ENCODE data around the gene CCDC27. TPM values are rescaled to one million over a fixed set of nuclear protein-coding genes. Genes with fewer than 3 reads are reported as not detected.

The CCDC27 gene
- total RNA-seq, 4 donors from 2014 or later = not detected

DNA sequence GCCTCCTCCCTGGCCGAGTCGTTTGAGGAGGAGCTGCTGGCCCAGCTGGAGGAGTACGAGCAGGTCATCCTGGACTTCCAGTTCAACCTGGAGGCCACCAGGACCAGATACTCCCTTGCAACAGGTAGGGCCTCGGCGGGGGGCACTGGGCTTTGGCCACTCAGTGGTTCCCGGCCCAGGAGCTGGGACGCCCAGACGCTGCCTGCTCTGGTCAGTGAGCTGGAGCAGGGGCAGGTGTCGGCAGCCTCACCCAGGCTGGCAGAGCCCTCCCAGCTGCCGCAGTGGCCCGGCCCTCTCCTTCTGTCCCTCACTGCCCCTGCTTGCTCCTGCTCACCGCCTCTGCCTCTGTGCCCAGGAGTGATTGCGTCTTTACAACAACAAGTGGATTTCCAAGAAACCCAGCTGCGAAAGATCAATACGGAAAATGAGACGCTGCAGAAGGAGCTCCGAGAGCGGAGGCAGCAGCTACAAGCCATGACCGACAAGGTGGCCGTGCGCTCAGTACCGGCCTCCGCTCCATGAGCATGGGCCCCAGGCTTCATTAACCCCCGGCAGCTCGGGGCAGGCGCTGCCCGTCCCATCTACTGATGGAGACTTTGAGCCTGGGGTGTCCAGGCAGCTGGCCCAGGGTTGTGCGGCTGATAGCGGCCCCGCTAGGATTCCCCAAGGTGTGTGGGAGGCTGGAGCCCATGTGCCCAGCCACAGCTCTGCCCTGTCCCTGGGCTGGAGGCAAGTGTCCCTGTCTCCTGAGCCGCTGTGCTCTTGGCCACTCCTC lies 11.3 kb downstream of the CCDC27 start:
- no peaks in the 10 kb centered on the region for H3K36me3 ChIP-seq
- H3K27me3 ChIP-seq = no peaks in the 10 kb centered on the region
- no peaks in the 10 kb centered on the region for H3K4me1 ChIP-seq
- H3K4me3 ChIP-seq = no peak overlapping the region
- H3K27ac ChIP-seq = no peak overlapping the region
- H3K9me3 ChIP-seq = no peaks in the 10 kb centered on the region
- DNase-seq = no peak
- TF ChIP-seq CTCF (IDR thresholded peaks at IDR 0.05) (no peak), POLR2A (IDR thresholded peaks at IDR 0.05) (no peak)

- Histone ChIP-seq H3K36me3 (no peaks in the 10 kb centered on the region), H3K27me3 (peaks cover 0 to 3% of the 10 kb centered on the region in 2 donors), H3K4me1 (peaks cover 3 to 14% (median 9%) of the 10 kb centered on the region in 4 donors), H3K4me3 (no peak overlapping the region), H3K9me3 (no peaks in the 10 kb centered on the region), H3K27ac (no peak overlapping the region)
- DNase-seq = no peak
- no peak for TF ChIP-seq POLR2A (IDR thresholded peaks at IDR 0.05)
These were observed 15.2 kb downstream of the CCDC27 start for GRCh38 chr1:3767328-3767925.

DNA sequence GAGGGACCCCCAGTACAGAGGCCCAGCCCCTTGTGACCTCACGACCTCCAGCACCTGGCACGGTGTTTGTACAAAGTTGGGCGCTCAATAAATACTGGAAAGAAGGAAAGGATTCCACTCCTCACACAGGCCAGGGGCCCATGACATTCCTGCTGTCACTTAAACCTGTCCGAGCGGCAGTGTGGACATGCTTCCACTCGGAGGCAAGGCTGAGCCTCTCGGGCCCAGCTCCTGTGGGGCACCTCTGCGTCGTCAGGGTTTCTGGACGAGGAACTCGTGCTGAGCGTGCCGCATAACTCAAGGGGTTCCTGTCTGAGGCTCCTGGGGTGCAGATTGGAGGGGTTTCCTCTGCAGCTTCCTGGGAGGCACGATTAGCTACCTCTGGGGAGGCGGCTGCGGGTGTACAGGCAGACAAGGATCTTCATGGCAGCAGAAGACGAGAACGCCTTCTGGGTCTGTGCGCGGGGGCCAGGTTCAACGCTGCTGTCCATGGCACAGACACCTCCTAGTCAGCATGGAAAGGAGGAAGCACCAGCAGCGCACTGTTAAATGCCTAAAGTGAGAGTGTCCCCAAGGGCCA lies 16.7 kb downstream of the CCDC27 start:
- Histone ChIP-seq H3K9me3 (no peaks in the 10 kb centered on the region), H3K4me3 (no peak overlapping the region), H3K4me1 (peaks cover 3 to 19% (median 9%) of the 10 kb centered on the region in 4 donors), H3K27ac (no peak overlapping the region), H3K27me3 (peaks cover 0 to 3% of the 10 kb centered on the region in 2 donors), H3K36me3 (no peaks in the 10 kb centered on the region)
- no peak for DNase-seq
- TF ChIP-seq CTCF (IDR thresholded peaks at IDR 0.05) (no peak), POLR2A (IDR thresholded peaks at IDR 0.05) (no peak)

DNA sequence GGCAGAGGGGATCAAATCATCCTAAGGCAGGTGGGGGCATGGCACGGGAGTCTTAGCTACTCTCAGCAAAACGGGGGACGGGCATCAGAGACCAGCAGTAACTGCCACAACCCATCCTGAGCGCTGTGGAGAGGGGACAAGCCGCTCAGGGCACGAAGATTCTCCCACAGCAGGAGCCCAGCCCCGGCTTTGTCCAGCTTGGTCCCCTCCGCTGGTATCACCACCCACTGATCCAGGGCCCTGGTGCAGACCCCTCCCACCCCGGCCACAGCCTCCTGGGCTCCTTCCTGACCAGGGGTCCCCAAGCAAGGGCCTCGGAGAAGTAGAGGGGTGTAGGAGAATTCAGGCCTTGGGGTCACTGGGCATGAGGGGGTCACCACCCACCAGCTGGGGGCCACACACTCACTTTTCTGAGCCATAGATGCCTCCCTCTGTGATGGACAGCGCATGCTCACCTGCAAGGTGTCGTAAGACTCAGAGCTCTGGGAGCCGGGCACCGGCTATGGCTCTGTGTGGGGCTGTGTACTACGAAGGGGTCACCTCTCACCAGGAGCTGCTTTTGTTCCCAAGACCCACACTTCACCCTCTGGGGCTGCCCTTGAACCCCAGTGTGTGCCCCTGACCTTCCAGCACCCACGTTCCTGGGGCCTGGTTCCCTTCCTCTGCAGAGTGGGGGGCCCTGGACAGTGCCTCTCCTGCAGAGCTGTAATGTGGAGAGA lies 18.0 kb downstream of the CCDC27 start:
- DNase-seq = peak in 1 of 3 donors; percentile 27
- Histone ChIP-seq H3K4me1 (peaks cover 3 to 24% (median 13%) of the 10 kb centered on the region in 4 donors), H3K27ac (no peak overlapping the region), H3K36me3 (no peaks in the 10 kb centered on the region), H3K27me3 (peaks cover 0 to 3% of the 10 kb centered on the region in 2 donors), H3K4me3 (no peak overlapping the region), H3K9me3 (no peaks in the 10 kb centered on the region)
- TF ChIP-seq POLR2A (IDR thresholded peaks at IDR 0.05) = no peak
- TF ChIP-seq CTCF (IDR thresholded peaks at IDR 0.05) = no peak

- peak overlapping the region in 1 of 4 donors; percentile 78 for H3K27ac ChIP-seq
- peaks cover 0 to 3% of the 10 kb centered on the region in 2 donors for H3K27me3 ChIP-seq
- peak in 1 of 3 donors; percentile 44 for DNase-seq
These were observed 19.1 kb downstream of the CCDC27 start for GRCh38 chr1:3771108-3772026.

More at GRCh38 chr1:3771108-3772026, 19.1 kb downstream of the CCDC27 start:
- Histone ChIP-seq H3K4me3 (peak overlapping the region; percentile 66 to 89 (median 76)), H3K9me3 (no peaks in the 10 kb centered on the region), H3K36me3 (no peaks in the 10 kb centered on the region), H3K4me1 (peaks cover 8 to 36% (median 19%) of the 10 kb centered on the region in 4 donors)
- TF ChIP-seq CTCF (IDR thresholded peaks at IDR 0.05) (no peak), POLR2A (IDR thresholded peaks at IDR 0.05) (no peak)

Measured in Peyer's patch (tissue), 4 donors.